Measurements from ENCODE around the gene ZBP1.

Gene ZBP1

GRCh38 chr20:57583289-57584257, 36.7 kb downstream of the ZBP1 start:
- peaks cover 4% of the 10 kb centered on the region for H3K36me3 Mint-ChIP-seq (ENCODE audit: low read depth)
- TF ChIP-seq CTCF (IDR thresholded peaks at IDR 0.05): peak; percentile 14
- DNase-seq: no peak
- peak overlapping the region; percentile 8 for H3K4me3 Mint-ChIP-seq
- peaks cover 16% of the 10 kb centered on the region for H3K27me3 Mint-ChIP-seq (ENCODE audit: low read depth, poor library complexity)
- H3K9me3 Mint-ChIP-seq: peaks cover 12% of the 10 kb centered on the region
- no peak overlapping the region for H3K27ac Mint-ChIP-seq
- H3K4me1 Mint-ChIP-seq: peaks cover 73% of the 10 kb centered on the region

GRCh38 chr20:57582432-57583288, 37.6 kb downstream of the ZBP1 start:
- Mint-ChIP-seq H3K4me3 (peak overlapping the region; percentile 8), H3K27ac (no peak overlapping the region), H3K27me3 (ENCODE audit: low read depth, poor library complexity) (peaks cover 16% of the 10 kb centered on the region), H3K4me1 (peaks cover 73% of the 10 kb centered on the region), H3K9me3 (peaks cover 8% of the 10 kb centered on the region), H3K36me3 (ENCODE audit: low read depth) (peaks cover 4% of the 10 kb centered on the region)
- peak; percentile 59 for TF ChIP-seq CTCF (IDR thresholded peaks at IDR 0.05)
- DNase-seq: peak; percentile 61

GRCh38 chr20:57582029-57582378, 38.2 kb downstream of the ZBP1 start:
- H3K36me3 Mint-ChIP-seq (ENCODE audit: low read depth): peaks cover 3% of the 10 kb centered on the region
- no peak for TF ChIP-seq CTCF (IDR thresholded peaks at IDR 0.05)
- peaks cover 73% of the 10 kb centered on the region for H3K4me1 Mint-ChIP-seq
- H3K4me3 Mint-ChIP-seq: no peak overlapping the region
- peaks cover 6% of the 10 kb centered on the region for H3K9me3 Mint-ChIP-seq
- H3K27me3 Mint-ChIP-seq (ENCODE audit: low read depth, poor library complexity): peaks cover 16% of the 10 kb centered on the region
- H3K27ac Mint-ChIP-seq: no peak overlapping the region
- no peak for DNase-seq

GRCh38 chr20:57581202-57582028, 38.8 kb downstream of the ZBP1 start:
- H3K27me3 Mint-ChIP-seq (ENCODE audit: low read depth, poor library complexity): peaks cover 16% of the 10 kb centered on the region
- H3K27ac Mint-ChIP-seq: no peak overlapping the region
- H3K36me3 Mint-ChIP-seq (ENCODE audit: low read depth): no peaks in the 10 kb centered on the region
- no peak for TF ChIP-seq CTCF (IDR thresholded peaks at IDR 0.05)
- H3K4me3 Mint-ChIP-seq: no peak overlapping the region
- H3K9me3 Mint-ChIP-seq: peaks cover under 1% of the 10 kb centered on the region
- peaks cover 67% of the 10 kb centered on the region for H3K4me1 Mint-ChIP-seq
- DNase-seq: no peak

- TF ChIP-seq CTCF (IDR thresholded peaks at IDR 0.05): no peak
- Mint-ChIP-seq H3K4me3 (peak overlapping the region; percentile 28), H3K27me3 (ENCODE audit: low read depth, poor library complexity) (peaks cover 16% of the 10 kb centered on the region), H3K4me1 (peaks cover 59% of the 10 kb centered on the region), H3K9me3 (no peaks in the 10 kb centered on the region), H3K36me3 (ENCODE audit: low read depth) (no peaks in the 10 kb centered on the region), H3K27ac (no peak overlapping the region)
- no peak for DNase-seq
These were observed 39.6 kb downstream of the ZBP1 start for GRCh38 chr20:57580478-57581201.

Measured in nephron progenitor cell (in vitro differentiated cells).